Tibial artery (tissue), 4 donors: ENCODE measurements around the gene IGF2BP3.

ENCODE experiments used
- DNase-seq, 2 donors: peaks; one replicate each; pipeline ENCODE4 v3.0.0-alpha.2; 2019
- H3K27ac ChIP-seq, 2 donors: fragments of 200-600 bp; sonication (generic) in 1 of 2; 1 replicate in 1 of 2; 2 replicates in 1 of 2; pipeline ENCODE4 v1.5.1; 2018 to 2019; ENCODE audit warnings: mild to moderate bottlenecking in 1 of 2
- H3K27me3 ChIP-seq, 2 donors: fragments of 200-600 bp; sonication (generic) in 1 of 2; one replicate each; pipeline versions ENCODE4 v1.5.1 to v1.6.0; 2016 to 2019
- H3K36me3 ChIP-seq, 3 donors: fragments of 200-600 bp; sonication (generic) in 2 of 3; one replicate each; pipeline ENCODE4 v1.5.1; 2016 to 2019; ENCODE audit warnings: mild to moderate bottlenecking in 2 of 3
- H3K4me1 ChIP-seq, 4 donors: fragments of 200-600 bp; sonication (generic) in 2 of 4; 1 replicate in 3 of 4; 2 replicates in 1 of 4; pipeline ENCODE4 v1.5.1; 2016 to 2019
- H3K4me3 ChIP-seq, 2 donors: fragments of 200-600 bp; sonication (generic) in 1 of 2; 1 replicate in 1 of 2; 2 replicates in 1 of 2; pipeline ENCODE4 v1.5.1; 2018 to 2019; ENCODE audit warnings: mild to moderate bottlenecking in 2 of 2
- H3K9me3 ChIP-seq, 3 donors: fragments of 200-600 bp; sonication (generic) in 1 of 3; one replicate each; pipeline ENCODE4 v1.5.1; 2016 to 2019
- intact Hi-C: fragments of 100-400 bp; cut with DNase I; formaldehyde crosslinking; loops from one replicate; pipeline ENCODE4 v1.15.0; 2023; ENCODE audit warnings: low total_unique reads
- TF ChIP-seq, protein P1 (sequence below), 2 experiments: fragments of 200-600 bp in 1 of 2; fragments of 450-650 bp in 1 of 2; IDR thresholded peaks; one replicate each; pipeline ENCODE4 v1.5.1; 2017 to 2019; ENCODE audit warnings: antibody characterized with exemption in 2 of 2, mild to moderate bottlenecking in 1 of 2, moderate library complexity in 1 of 2

IGF2BP3 gene

DNA sequence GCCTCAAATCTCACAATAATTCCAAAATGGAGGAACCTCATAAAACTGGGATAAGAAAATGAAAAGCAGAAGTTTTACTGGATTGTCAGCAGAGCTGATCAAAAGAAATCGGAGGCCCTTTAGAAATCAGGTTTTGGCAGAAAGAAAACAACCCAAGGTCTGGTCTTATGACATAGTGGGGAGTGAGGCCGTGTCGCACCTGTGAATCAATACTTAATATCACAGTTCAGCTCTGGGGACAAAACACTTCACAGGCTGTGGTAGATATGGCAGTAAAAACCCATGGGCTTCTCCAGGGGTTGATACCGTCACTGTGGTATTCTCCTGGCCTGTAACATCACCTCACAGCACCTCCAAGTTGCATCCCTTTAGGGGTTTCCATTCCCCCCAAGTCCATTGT is 177.7 kb downstream of the IGF2BP3 start:
- no peak overlapping the region for H3K27ac ChIP-seq
- H3K9me3 ChIP-seq, result no peaks in the 10 kb centered on the region
- H3K36me3 ChIP-seq, result no peaks in the 10 kb centered on the region
- intact Hi-C loops, result no loop called here
- DNase-seq, result no peak
- no peaks in the 10 kb centered on the region for H3K27me3 ChIP-seq
- H3K4me3 ChIP-seq, result no peak overlapping the region
- no peaks in the 10 kb centered on the region for H3K4me1 ChIP-seq
- TF ChIP-seq, protein P1, sequence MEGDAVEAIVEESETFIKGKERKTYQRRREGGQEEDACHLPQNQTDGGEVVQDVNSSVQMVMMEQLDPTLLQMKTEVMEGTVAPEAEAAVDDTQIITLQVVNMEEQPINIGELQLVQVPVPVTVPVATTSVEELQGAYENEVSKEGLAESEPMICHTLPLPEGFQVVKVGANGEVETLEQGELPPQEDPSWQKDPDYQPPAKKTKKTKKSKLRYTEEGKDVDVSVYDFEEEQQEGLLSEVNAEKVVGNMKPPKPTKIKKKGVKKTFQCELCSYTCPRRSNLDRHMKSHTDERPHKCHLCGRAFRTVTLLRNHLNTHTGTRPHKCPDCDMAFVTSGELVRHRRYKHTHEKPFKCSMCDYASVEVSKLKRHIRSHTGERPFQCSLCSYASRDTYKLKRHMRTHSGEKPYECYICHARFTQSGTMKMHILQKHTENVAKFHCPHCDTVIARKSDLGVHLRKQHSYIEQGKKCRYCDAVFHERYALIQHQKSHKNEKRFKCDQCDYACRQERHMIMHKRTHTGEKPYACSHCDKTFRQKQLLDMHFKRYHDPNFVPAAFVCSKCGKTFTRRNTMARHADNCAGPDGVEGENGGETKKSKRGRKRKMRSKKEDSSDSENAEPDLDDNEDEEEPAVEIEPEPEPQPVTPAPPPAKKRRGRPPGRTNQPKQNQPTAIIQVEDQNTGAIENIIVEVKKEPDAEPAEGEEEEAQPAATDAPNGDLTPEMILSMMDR (IDR thresholded peaks at IDR 0.05), result no peak

- TF ChIP-seq, protein P1 (IDR thresholded peaks at IDR 0.05), result no peak
- Histone ChIP-seq H3K27me3 (no peaks in the 10 kb centered on the region), H3K4me3 (no peak overlapping the region), H3K4me1 (no peaks in the 10 kb centered on the region), H3K36me3 (no peaks in the 10 kb centered on the region), H3K9me3 (no peaks in the 10 kb centered on the region), H3K27ac (no peak overlapping the region)
- intact Hi-C loops, result no loop called here
- DNase-seq, result no peak
Measured at GRCh38 chr7:23291957-23292560, 178.2 kb downstream of the IGF2BP3 start.

- H3K9me3 ChIP-seq, result no peaks in the 10 kb centered on the region
- DNase-seq, result no peak
- no peaks in the 10 kb centered on the region for H3K27me3 ChIP-seq
- H3K4me1 ChIP-seq, result no peaks in the 10 kb centered on the region
- no peak overlapping the region for H3K27ac ChIP-seq
- intact Hi-C loops, result no loop called here
- H3K4me3 ChIP-seq, result no peak overlapping the region
- TF ChIP-seq, protein P1 (IDR thresholded peaks at IDR 0.05), result no peak
- H3K36me3 ChIP-seq, result no peaks in the 10 kb centered on the region
Measured at GRCh38 chr7:23290993-23291392, 179.3 kb downstream of the IGF2BP3 start.

- TF ChIP-seq, protein P1 (IDR thresholded peaks at IDR 0.05), result no peak
- H3K4me3 ChIP-seq, result no peak overlapping the region
- intact Hi-C loops, result no loop called here
- H3K4me1 ChIP-seq, result no peaks in the 10 kb centered on the region
- H3K36me3 ChIP-seq, result no peaks in the 10 kb centered on the region
- no peaks in the 10 kb centered on the region for H3K9me3 ChIP-seq
- no peak for DNase-seq
- no peak overlapping the region for H3K27ac ChIP-seq
- no peaks in the 10 kb centered on the region for H3K27me3 ChIP-seq
Measured at GRCh38 chr7:23287612-23288011, 182.7 kb downstream of the IGF2BP3 start.

GRCh38 chr7:23285657-23286646 is 184.3 kb downstream of the IGF2BP3 start:
- no peak for DNase-seq
- Histone ChIP-seq H3K27ac (no peak overlapping the region), H3K4me1 (no peaks in the 10 kb centered on the region), H3K9me3 (no peaks in the 10 kb centered on the region), H3K36me3 (no peaks in the 10 kb centered on the region), H3K4me3 (no peak overlapping the region), H3K27me3 (no peaks in the 10 kb centered on the region)
- TF ChIP-seq, protein P1 (IDR thresholded peaks at IDR 0.05), result no peak
- intact Hi-C loops, result no loop called here
